ENCODE results near the gene MAT2B.

The MAT2B gene

DNA sequence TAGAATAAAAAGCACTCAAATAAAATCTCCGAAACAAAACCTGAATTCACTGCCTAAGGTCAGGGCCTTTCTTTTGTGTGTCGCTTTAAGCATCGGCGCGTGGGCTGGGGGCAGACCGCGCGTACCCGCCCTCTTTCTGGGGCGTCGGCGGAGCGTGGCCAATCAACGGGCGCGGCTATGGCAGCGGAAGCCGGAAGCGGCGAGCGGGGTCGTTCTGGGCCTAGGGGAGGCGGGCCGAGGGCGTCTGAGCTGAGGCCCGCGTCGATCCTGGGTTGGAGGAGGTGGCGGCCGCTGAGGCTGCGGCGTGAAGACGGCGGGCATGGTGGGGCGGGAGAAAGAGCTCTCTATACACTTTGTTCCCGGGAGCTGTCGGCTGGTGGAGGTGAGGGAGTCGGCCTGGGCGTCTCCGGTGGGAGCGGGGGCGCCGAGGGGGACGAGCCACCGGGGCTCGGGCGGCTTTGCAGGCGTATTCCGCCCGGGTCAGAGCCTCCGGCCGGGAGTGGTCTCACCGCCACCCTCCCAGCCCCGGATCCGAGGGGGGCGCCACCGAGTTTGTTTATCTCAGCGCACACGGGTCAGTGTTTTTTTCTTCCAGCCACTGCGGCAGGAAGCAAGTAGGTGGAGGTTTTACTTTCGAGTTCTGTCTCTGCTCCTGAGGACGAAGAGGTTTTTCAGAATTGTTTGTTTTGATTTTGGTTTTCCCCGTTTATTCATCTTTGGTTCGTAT is at the start of gene MAT2B:
Gene MAT2B, plus strand, starts transcription at position 252 of the 727 bp plus-strand sequence. Its CDS starts 68 bp downstream, at position 320.
- peak; percentile 92 to 93 for DNase-seq

DNA sequence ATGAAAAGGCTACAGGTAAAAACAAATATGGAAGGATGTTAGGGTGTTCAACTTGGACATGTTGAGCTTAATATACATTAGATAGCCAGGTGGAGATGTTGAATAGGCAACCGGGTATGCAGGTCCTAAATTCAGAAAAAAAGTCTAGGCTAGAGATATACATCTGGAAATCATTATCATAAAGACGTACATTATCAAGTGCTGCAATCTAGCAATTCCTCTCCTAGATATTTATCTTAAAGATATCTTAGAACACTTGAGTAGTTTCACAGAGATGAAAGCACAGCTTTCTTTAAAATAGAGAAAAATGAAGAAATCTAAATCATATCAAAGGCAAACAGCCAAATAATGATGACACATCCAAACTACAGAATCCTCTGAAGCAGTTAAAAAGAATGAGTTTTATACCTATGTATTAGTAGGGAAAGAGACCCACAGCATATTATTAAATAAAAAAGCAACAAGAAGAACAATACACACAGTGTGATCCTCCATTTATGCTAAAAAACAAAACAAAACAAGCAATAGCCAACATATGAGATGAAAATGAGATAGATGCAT is 49.3 kb upstream of the MAT2B start:
- DNase-seq, result no peak

DNA sequence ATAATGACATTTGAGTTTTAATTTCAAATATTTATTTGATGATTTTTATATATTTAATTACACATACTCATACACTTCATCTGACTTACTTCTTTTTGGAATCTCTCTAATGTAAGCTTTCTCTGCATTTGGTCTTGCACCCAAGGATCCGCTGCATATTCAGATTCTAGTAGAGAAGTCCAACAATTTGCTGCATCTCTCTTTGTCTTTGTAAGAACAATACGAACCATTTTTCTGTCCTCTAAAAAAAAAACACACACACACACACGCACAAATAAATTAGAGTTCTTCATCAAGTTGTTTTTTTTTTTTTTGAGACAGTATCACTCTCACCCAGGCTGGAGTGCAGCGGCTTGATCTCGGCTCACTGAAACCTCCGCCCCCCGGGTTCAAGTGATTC is 48.6 kb upstream of the MAT2B start:
- no peak for DNase-seq

DNA sequence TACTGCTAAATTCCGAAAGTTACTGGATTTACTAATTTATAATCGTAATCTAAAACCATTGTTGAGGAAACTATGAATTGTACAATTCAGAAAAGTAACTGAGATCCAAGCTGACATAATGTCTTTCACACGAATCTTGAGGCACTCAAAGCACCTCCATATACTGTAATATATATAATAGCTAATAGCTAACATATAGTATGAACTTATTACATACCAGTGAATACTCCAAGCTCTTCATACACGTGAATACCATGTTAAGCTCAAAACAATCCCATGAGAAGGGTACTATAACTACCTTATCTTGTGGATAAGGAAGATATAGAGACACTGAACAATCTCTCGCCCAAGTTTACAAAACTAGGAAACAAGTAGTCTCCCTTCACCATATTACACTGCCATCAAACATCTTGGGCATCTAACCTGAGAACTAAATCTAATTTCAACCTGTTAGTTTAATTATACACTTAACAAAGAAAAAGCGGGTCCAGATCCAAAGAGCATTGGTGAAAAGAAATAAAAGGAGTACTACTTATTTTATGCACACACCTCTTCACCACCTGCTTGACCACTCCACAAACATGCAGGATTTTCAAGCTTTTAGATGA is 46.5 kb upstream of the MAT2B start:
- no peak for DNase-seq

DNA sequence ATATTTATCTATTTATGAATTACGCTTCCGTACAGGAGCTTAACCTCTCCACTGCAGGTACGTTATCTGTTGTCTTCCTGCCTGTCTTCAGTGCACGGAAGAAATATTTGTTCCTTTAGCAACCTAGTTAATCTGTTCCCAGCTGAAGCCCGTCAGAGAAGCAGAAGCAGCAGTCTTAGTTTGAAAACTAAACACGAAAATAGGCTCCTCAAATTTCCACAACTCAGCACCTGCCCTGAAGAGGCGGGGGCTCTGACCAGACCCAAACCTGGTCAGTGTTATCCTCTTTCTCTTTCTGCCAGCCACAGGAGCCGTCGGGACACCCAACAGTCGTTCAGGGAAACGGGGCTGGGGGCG is 46.0 kb upstream of the MAT2B start:
- DNase-seq, result no peak

DNA sequence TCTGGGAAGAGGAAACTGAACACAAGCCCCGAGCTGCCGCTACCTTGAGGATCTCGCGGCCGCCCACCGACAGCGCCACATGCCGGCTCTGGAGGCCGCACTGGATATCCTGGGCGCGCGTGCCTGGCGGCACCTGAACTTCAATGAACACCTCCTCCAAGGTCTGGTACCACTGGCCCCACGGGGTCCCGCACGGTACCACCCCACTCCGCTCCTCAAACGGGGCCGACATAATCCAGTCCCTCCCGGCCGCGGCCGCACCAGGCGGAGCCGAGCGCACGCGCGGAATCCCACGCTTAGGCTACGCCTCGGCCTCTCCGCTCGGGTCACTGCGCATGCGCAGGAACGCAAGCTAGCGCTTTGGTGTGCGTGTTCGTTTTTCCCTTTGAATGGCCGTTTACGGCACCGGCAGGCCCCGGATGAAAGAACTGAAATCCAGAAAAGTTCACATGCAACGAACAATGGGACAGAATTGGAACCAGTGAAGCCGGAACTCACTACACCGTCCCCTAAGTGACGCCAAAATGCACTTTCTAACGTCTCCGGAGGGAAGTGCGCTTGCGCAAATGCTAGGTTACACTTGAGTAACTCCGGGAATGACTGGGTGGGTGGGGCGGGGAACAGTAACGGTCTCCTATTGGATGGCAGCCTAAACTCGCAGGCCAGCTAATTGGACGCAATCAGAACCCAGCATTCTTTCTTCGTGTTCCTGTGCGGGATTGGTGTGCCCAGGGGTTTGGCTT is 45.4 kb upstream of the MAT2B start, which contains the start of gene NUDCD2:
Gene NUDCD2, minus strand, starts transcription at position 284 of the 743 bp plus-strand sequence. Its CDS starts 52 bp downstream, at position 232.
- peak; percentile 96 to 97 for DNase-seq

DNA sequence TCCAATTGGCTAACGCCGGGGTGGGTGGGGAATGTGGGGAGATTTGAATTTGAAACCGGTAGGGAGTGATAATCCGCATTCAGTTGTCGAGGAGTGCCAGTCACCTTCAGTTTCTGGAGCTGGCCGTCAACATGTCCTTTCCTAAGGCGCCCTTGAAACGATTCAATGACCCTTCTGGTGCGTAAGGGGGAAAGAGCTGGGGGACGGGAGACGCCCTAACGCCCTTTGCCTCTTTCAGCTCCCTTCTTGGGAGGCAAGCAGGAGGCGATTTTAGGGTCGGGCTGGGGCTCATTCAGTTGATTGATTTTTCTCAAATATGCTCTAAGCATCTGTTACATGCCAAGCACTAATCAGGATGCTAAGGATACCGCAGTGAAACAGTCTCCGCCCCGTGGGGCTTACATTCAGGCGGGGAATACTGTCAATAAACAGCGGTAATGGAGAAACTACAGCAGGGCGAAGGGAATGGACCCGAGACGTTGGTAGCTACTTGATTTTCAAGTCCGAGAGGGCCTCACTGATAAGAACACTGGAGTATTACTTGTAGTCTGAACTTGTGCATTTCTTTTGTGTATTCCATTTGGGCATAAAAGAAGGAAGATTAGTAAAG is 44.8 kb upstream of the MAT2B start, which contains the start of gene HMMR:
Gene HMMR, plus strand, starts transcription at position 71 of the 610 bp plus-strand sequence. Its CDS starts 61 bp downstream, at position 132.
- peak in 1 of 2 experiments; percentile 36 for DNase-seq

DNA sequence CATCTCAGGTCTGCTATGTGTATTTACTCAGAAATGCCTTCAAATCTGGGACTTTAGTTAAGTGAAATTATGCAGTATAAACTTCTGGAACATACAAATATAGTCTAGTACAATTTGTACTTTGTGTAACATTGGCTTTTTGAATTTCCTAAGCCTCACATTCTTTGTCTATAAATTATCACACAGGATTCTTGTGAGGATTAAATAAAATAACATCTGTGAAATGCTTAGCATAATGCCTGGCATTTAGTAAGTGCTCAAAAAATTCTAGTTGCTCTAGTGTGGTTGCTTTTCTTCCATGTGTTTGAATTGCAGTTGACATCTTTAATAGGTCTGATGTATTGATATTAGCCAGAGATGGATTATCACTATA is 42.4 kb upstream of the MAT2B start:
- no peak for DNase-seq

DNA sequence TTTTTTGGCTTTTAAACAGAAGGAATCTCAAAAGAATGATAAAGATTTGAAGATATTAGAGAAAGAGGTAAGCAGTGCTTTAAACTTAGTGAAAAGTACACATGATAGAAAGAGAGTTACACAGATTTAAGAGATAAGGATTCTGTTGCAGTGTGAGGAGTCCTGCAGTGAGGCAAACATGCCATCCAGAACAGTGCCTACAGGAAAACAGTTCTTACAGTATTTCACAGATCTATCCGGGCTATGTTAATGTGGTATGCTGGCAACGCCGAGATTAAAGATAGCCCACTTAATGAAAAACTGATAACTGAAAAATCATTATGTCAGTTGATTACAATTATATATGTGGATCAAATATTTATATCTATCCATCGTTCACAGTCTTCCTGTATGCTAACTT is 37.7 kb upstream of the MAT2B start:
- no peak for DNase-seq

DNA sequence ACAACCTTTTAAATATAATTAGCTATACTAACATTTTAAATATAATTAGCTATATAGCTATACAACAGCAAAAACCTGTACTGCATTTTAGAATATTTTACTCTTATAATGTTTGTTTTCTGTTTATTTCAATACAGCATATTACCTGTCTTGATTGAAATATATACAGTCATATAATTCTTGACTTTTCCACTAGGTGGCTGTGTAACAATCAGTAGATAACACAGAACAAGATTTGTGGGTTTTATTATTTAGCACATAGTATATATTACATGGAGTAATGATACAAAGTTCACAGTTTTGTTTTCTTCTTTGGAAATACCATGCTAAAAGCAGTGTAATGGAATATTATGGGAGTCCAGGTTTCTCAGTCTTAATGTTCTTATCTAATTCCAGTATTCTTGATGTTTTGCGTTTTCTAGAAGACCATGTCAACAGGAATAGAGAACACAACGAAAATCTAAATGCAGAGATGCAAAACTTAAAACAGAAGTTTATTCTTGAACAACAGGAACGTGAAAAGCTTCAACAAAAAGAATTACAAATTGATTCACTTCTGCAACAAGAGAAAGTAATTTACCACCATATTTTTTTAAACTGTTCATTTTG is 31.7 kb upstream of the MAT2B start:
- no peak for DNase-seq

DNA sequence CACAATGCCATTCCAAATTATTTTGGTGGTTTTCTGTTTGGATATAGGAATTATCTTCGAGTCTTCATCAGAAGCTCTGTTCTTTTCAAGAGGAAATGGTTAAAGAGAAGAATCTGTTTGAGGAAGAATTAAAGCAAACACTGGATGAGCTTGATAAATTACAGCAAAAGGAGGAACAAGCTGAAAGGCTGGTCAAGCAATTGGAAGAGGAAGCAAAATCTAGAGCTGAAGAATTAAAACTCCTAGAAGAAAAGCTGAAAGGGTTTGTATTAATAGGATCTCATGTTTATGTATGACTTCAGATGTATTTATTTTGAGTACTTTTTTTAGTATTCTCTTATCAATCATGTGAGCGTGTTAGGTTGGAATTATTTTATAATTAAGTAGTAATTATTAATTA is 30.0 kb upstream of the MAT2B start:
- DNase-seq, result no peak

DNA sequence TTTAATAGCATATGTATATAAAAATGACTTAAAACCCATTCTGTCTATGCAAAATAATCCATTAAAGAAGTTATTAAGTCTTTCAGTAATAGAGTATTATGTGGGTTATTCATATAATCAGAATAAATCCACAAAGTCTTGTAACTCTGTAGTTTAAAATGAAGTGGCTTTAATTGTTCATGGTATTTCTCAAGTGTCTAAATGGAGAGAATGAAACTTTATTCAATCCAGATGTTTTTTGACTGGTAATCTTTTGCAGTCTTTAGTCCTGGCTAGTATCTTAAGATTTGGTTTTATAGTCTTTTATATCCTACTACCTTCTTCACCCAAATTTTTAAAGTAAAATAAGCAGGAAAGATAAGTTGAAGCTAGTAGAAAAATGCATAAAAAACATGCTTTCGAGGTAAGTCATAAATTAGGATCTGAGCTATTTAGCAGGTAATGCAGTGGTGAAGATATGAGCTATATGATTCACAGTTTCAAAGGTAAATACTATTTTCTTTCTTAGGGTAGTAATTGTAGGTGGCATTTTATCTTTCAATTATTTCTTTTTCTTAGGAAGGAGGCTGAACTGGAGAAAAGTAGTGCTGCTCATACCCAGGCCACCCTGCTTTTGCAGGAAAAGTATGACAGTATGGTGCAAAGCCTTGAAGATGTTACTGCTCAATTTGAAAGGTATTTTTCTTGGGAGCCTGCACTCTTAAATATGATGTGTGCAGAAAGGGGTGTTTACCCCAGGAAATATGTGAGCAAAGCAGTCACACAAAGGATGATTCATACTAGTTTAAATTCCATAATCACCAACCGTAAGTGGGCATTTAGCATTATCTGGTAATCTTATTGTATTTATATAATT is 27.1 kb upstream of the MAT2B start:
- no peak for DNase-seq

DNA sequence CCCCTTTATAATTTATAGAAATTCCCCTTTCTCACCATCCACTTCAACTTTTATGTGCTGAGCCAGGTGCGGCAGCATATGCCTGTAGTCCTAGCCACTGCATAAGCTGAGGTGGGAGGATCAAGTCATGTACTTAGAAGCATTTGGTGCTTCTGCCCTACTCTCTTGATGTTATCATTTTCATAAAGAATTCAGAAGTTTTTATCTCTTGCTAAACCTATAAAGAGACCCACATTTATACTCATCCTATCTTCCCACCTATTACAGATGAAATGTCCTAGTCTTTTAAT is 26.5 kb upstream of the MAT2B start:
- no peak for DNase-seq

DNA sequence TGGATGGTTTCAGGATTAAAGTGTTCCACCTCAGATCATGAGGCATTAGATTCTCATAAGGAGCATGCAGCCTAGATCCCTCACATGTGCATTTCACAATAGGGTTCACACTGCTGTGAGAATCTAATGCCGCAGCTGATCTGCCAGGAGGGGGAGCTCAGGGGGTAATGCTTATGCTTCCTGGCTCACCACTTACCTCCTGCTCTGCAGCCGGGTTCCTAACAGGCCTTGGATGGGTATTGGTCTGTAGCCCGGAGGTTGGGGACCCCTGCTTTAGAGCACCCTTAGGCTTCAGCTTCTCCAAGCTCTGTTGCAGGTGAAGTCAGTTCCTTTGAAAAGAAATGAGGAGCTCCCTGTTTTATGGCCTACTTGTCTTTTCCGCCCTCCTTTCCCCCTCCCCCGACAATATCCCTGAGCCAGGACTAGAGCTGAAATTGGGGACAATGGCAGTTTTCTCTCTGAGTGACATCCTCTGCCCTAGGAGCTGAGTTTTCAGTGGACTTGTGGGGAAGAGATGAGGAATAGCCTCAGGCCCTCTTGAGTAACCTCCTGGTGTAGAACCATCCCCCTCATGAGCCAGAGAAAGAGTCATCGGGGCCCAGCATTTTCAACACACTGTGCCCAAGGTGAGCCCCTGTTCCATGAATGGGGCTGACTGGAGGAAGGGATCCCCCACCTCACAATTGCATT is 16.2 kb upstream of the MAT2B start:
- no peak for DNase-seq

DNA sequence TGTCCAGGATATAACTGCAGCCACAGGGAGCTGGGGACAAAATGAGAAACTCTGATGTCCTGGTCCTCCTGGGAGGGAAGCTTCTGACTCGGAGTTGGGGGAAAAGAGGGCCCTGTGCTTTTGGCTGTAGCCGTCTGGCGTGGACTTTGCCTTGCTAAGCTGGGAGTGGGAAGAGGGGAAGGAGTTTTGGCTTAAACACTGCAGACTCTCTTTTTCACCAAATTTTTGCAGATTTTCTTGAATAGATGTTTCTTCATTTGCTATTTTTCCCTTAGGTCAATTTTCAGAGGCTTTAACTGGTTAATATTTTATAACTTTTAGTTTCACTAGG is 15.7 kb upstream of the MAT2B start:
- DNase-seq, result no peak

DNA sequence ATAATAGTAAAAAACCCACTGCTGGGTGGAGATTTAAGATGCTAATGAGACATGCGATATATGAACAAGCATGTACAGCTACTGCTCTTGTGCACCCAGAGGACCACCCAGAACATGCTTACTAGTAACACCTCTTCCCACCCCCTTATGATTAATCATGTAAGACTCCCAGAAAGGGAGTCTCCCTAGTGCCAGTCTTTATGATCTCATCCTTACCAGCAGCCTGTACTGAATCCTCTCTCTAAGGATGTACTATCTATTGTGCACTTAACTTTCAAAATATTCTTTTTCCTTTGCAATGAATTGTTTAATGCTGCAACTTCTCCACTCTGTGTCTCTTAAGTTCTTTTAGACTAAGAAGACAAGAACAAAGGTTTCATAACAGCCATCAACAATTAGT is 9.1 kb upstream of the MAT2B start:
- no peak for DNase-seq

DNA sequence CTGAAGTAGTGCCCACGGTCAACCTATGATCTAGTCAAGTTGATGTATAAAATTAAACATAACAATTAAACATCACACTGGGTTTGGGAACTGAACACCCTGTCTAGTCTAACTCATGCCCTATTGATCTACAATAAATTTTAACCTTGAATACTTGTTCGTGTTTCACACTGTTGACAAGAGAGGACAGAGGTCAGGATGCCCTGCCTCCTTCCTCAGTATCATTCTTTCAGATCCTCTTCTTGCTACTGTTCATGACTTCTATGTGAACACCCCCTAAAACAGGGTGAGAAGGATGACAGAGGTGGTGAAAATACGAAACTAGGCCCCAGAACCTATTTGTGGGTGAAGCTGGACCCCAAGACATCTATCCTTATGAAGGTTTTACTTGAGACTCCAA is 8.1 kb upstream of the MAT2B start:
- no peak for DNase-seq

DNA sequence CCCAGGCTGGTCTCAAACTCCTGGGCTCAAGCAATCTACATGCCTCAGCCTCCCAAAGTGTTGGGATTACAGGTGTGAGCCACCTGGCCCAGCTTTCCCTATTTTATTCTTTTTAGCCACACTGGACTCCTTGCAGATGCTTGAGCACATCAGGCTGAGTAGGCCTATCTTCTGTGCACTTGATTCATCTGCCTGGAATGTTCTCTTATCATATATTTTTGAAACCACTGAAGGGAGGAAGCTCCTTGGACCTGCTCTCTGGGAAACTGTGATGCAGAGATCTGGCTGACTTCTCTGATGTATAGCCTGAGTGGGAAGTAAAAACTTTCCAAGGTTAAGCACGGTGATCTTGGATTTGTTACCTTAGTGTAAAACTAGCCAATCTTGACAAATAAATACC is 6.5 kb upstream of the MAT2B start:
- no peak for DNase-seq

DNA sequence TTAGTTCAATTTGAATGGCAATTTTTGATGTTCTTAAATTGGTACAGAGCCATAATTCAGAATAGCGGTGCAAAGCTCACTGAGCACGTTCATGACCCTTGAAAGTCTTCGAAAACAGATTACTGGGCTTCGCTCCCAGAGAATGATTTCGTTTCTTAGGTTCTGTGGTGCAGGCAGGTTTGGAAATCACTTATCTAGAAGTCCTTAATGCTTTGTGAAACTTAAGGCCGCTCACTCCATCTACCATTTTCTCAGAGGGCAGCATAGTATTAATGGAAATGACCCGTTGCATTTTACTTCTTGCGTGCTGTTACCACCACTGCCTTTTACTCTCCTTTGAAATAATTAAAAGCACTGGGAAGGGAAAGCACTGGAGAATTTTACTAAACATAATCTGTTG is 2.9 kb upstream of the MAT2B start:
- no peak for DNase-seq

DNA sequence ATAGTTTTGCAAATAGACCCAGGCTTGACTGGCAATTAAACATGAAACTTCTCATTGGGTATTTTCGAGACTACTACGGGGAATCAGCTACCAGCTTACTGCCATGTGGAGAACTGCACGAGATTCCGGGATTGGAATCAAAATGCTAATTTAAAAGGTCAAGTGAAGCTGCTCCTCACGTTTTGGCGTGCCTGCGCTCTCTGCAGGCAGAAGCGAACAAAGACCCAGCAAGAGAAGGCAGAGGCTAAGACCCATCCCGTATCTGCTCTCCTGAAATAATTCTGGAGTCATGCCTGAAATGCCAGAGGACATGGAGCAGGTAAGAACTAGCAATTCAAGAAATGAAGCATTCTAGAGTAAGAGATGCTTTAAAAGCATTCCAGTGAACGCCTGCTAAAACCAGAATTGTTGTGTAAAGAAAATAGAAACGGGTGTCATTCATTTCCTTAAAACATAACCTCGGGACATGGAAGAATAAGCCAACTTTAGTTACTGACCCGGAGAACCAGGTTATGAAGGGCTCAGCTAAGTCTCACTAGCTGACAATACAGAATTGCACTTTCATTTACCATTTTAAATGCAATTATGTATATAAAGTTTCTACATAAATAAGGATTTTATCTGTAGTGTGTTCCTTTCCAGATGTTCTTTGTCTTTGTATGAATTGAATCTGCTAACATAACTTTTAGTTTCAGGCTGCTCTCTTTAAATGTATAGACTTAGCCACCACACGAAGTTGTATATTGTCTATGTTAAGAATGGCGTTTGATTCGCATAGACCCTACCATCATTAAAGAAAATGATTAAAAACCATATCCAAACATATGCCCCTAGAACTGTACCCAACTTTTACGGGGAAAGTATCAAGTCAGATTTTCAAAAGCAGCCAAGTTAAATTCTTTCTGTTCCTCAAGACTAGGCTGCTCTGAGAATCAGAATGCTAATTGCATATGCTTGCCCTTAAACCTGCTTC is 2.0 kb upstream of the MAT2B start:
- peak; percentile 77 to 83 for DNase-seq

Data from SHP77 (cell line).